GM18909 (cell line): ENCODE results near the gene HOXC11.

Experiments used
- ATAC-seq: cut with Tn5 transposase; IDR thresholded peaks from one replicate; pipeline ENCODE4 v1.9.1; 2021; ENCODE audit warnings: mild to moderate bottlenecking; ENCODE audit not compliant: unreplicated experiment, poor library complexity

Gene HOXC11

DNA sequence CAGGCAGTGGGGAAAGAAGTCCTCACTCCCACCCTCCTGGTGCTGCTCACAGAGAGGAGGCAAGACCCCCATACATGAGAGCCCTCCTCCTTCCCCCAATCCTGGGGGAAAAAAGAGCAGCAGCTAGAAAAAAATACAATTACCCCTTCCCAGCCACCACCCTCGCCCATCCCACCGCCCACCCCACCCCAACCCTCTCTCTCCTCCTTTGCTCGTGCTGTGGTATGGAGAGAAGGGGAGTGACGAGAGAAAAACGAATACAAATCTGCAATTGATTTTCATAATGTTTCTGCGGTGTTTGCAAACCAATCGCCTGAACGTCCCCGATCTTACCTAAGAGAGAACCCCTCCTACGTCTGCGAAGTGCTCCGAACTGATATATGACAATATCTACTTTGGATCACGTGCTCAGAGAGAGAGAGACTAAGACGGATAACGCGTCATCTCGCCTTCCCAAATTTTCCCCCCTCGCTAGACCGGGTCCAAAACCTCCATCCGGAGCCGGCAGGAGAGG, at the start of gene HOXC11:
Gene HOXC11 (plus strand): TSS at position 405 of the 514 bp plus-strand sequence. CDS start 116 bp downstream, outside the sequence.
- ATAC-seq = no peak

GRCh38 chr12:53924521-53925405, 48.2 kb upstream of the HOXC11 start:
- no peak for ATAC-seq

DNA sequence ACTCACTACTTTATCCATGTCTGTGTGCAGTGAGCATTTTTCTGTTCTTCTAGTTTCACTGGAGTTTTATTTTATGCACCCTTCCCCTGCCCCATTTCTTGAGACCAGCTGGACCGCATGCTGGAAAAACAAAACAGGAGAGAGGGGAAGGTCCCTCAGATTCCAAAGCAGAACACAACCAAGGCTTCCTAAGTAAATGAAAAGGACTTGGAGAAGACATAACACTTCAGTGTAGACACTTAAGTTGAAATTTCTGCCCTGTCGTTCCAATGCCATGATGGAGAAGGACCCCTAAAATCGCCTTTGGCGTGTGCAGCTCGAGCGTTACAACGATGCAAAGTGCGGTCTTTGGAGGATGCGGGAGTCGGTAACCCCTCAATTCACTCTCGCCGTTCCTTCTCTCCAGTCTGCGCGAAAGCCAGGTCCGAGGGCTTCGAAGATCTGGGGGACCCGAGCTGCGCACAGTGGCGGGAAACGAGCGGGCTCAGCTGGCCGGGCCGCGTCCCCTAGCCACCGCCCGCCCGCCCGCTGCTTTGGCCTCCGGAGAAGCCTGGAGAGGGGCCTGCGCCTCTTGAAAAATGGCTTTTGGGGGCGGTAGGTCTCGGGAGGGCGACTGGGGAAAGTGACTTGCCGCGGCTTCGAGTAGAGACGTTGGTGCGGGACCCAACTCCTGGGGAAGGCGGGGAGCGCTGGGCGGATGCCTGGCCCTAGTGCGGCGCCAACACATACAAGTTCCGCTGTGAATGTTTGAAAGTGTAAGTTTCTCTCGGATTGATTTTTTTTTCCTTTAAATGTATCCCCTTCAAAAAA, 45.5 kb upstream of the HOXC11 start:
- ATAC-seq = no peak

DNA sequence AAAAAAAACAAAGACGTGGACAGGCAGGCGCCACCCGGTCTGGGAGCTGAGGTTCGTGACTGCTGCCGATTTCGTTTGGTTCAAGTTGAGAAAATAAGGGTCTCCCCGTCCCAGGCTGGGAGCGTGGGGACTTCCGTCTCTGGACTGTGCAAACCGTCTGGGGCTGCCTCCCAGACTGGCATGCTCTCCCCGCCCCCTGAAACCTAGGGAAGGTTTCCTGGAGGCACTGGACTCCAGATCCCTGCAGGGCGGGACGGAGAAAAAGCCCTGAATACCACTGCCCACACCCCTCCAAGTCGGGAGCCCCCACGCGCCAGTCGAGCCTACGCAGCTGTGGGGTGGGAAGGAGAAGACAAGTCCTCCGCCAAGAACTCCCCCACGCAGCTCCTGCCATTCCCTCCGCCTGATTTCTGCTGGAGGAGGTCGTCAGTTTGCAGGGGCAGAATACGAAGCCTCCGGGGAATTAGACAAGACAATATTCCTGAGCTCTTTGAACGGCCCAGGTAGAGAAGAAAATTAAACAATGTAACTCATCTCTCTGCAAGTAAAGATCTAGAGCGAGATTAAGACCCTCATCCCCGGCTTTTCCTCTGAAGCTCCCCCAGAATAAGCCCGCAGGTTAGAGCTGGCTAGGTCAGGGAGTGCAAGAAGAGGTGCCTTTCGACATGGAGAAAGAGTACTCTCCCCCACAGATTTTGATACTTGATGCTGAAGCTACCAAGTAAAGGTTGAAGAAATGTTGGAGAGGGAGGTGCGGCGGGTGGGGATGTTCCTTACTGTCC, 44.7 kb upstream of the HOXC11 start:
- no peak for ATAC-seq

DNA sequence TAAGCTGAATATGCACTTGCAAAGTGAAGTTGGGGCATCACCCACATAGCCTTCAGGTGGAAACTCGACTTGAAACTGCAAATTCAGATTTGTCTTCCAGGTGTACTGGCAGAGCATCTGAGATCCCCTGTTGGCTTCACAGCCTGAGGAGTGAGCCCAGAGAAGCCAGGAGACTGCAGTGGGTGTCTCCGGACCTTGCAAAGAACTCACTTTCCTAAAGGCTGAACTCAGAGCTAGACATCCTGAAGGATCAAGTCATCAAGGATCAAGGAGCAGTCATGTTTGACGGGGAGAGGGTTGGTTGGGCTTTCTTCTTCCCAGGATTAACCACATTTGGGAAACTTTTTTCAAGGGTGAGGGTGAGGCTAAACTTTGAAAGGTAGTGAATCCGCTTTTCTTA, 43.4 kb upstream of the HOXC11 start:
- no peak for ATAC-seq

DNA sequence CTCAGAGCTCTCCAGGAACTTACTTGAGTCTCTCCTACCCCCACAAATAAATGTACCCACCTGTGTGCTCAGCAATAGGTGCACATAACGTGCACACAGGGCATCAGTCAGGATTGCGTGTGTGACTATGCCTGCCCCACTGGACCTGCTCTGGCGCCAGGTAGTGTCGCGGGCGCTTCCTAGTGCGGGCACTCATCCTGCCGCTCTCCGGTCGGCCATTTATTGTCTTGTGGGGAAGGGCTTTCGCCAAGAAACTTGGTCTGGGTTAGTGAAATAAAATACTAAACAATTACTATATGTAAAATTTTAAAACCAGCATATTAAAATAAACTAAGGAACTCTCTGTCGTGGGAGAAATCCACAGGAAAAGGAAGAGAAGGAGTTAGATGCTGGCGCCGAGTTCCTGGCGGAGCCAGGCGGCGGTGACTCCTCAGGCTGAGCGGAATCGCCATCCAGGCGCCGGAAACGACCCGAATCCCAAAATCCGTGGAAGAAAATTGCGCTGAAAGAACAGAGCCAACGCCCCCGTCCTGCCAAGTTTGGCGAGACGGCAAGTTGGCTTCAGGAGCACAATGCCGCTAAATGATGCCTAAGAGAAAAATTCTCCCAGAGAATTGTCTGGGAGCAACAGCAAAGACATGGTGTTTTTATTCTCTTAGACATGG, 42.2 kb upstream of the HOXC11 start:
- no peak for ATAC-seq

DNA sequence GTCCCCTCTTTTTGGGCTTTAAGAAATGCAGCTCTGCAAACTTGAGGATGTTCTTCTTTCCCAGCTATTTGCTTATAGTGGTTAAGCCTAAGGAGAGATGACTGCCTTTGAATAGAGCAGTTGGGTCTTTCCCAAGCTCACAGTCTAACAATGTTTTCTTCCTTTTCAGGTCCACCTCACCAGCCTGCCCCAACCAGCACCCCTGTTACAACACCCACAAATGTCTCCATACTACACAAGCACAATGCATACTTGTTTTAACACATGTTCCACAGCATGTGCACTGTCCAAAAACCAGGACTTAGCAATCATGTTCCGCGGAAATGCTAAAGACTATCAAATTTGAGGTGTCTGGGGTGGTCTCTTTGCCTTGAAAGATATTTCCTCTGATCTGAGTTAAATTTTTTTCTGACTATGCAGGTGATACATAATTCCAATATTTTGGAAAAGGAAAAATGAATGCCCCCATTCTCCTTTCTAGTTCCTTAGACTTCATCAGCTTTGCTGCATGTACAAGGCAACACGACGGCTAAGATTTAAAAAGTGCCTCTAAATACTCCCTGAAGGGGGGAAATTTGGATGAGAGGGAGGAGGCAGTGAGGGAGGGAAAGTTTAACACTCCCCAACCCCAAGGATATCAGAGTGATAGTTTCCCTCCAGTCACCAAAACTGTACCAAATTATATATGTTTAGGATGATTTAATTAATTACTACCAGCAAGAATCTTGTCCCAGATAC, 40.9 kb upstream of the HOXC11 start:
- no peak for ATAC-seq

GRCh38 chr12:53932915-53933314, 40.0 kb upstream of the HOXC11 start:
- ATAC-seq = no peak

GRCh38 chr12:53935383-53936341, 37.3 kb upstream of the HOXC11 start:
- ATAC-seq = no peak

- ATAC-seq = no peak
These were observed 35.8 kb upstream of the HOXC11 start for GRCh38 chr12:53937099-53937498.

DNA sequence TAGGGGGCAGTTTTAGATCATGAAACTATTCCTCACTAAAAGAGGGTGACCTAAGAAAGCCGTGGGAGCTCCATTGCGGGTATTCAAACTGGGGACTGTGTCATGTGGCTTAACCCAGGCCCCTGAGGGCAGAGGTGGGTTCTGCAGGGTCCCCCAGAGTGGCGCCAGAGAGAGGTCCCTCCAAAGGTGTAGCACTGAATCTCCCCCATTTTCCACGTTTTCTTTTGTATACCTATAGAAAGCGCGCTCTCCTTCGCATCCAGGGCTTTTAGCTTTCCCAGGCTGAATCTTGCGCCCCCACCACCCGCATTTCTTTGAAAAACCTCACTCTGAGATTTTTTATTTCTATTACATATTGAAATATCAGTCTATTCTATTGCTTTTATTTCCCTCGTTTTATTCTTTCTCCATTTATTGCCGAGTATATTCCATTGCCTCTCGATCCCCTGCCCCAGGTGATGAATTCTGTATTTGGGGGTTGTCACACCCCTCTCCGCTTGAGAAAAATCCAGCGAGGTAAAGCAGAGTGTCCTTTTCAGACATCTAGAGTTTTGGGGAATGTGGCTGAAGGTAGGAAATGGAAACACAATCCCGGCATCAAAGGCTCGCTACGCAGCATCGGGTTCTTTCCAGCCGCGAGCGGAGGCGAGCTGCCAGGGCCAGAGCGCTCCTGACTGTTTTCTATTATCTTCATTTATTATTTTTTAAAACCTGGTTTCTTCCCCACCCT, 35.2 kb upstream of the HOXC11 start:
- no peak for ATAC-seq

DNA sequence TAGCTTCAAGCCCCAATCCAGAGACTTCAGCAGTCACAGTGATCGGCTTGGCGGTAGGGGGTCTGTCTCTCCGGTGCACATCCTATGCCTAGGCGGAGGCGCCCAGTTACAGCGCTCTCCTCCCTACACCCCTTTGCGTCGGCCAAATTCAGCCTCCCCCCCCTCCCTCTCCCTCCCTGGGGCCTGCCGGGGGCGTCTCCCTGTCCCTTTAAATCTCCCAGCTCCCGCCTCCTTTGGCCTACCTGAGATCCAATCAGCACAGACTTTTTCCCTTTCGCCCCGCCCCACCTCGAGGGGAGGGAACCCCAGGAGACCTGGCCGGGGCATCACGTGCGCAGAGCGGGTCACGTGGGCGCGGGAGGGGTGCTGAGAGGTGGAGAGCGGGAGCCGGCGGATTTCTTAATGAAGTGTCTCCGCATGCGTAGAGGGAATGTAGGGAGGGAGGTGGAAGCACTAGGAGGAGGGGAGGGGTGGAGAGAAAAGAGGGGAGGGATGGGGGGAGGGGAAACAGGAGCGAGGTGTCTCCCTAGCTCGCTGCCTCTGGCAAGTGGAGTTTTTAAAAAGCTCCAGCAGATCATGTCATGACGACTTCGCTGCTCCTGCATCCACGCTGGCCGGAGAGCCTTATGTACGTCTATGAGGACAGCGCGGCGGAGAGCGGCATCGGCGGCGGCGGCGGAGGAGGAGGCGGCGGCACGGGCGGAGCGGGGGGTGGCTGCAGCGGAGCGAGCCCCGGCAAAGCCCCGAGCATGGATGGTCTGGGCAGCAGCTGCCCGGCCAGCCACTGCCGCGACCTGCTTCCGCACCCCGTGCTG, 34.4 kb upstream of the HOXC11 start, which contains the start of gene HOXC13:
Gene HOXC13 (plus strand): TSS at position 506 of the 815 bp plus-strand sequence. CDS start 76 bp downstream, at position 582.
- no peak for ATAC-seq

DNA sequence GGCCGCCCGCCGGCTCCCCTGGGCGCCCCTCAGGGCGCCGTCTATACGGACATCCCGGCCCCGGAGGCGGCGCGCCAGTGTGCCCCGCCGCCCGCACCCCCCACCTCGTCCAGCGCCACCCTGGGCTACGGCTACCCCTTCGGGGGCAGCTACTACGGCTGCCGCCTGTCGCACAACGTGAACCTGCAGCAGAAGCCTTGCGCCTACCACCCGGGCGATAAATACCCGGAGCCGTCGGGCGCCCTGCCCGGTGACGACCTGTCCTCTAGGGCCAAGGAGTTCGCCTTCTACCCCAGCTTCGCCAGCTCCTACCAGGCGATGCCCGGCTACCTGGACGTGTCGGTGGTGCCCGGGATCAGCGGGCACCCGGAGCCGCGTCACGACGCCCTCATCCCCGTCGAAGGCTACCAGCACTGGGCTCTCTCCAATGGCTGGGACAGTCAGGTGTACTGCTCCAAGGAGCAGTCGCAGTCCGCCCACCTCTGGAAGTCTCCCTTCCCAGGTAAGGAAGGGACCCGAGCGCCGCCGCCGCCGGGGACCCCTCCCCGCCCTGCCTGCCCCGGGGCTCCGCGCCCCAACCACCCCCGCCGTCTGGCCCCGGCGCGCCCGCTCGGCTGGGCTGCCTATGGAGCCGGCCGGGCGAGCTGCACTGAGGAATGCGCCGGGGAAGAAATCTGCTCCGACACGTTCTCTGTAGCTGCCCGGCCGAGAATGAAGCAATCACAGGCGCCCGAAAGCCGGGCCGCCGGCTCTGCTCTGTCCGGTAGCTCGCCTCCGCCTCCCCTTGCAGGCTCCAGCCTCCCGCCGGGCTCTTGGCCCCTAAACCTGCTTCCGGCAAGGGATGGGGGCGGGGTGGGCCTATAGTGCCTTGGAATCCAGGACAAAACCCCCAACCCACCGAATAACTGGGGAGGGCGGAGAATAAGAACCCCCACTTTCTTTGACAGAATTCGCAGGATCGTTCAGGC, 33.5 kb upstream of the HOXC11 start:
- ATAC-seq = no peak

DNA sequence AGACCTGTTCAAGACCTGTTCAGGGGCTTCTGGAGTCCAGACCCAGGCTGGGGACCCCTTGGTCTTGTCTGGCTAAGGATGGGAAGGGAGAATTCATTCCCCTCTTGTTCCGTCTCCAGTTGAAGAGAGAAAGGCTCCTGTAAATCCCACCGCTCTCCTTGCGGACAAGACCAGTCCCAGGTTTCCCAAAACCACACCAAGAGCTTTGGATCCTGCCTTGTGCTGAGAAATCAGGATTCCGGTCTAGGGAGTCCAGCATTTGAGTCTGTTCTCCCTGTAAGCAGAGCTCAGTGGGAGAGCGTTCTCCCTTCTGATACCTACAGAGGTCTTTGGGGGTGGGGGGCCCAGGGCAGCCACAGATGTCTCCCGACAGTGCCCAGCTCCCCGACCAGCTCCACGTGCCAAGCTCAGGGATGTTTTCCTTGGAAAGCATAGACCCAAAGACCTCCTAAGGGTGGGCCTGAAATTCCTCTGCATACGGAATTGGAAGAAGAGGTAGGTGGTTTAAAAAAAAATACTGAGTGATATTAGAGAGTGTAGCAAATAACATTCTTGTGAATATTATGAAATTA, 32.4 kb upstream of the HOXC11 start:
- ATAC-seq = no peak

DNA sequence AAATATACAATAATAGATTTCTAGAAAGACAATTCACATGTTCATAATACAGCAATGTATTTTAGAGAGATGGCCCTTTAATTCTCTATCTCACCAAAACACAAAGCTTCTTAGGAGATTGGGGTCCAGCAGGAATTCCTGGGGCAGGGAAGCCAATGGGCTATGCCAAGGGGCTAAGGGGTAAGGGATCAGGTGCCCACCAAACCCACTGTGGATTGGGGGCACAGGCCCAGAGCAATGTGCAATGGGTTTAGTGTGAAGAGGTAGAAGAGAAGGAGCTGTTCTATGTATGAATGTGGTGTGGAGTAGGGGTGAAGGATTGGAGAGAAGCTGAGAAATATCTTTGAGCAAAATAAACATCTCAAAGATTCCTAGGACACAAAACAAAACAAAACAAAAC, 31.7 kb upstream of the HOXC11 start:
- no peak for ATAC-seq
